CD4-positive, alpha-beta T cell (primary cell): ENCODE data around the gene DUSP2. TPM values are rescaled to one million over a fixed set of nuclear protein-coding genes. Genes with fewer than 3 reads are reported as not detected.
"Not testable (repeated sequence)": the region's sequence is repeated elsewhere in the genome, so short reads cannot be mapped to it uniquely, and the experiment has no call there.

Experiments used
- ATAC-seq: fragments of 200-7000 bp; cut with Tn5 transposase; one replicate; pipeline ENCODE4 v1.10.0; 2022; ENCODE audit warnings: mild to moderate bottlenecking; ENCODE audit not compliant: poor library complexity
- CTCF ChIA-PET: fragments of 350-600 bp; sonication (Branson Sonifier 250); formaldehyde crosslinking; loops from one replicate; lab custom pipeline; 2021; ENCODE audit warnings: antibody characterized with exemption, inconsistent platforms; lab: Charles Lee
- POLR2A ChIA-PET: fragments of 350-600 bp; sonication (Branson Sonifier 250); formaldehyde crosslinking; loops from one replicate; lab custom pipeline; 2021; ENCODE audit warnings: antibody characterized with exemption, inconsistent platforms; lab: Charles Lee
- DNase-seq, 14 experiments: peaks; one replicate each; pipeline ENCODE4 v3.0.0-alpha.2; 2013 to 2020; ENCODE audit warnings: mixed read lengths in 2 of 14
- H3K27ac ChIP-seq, 2 donors: one replicate each; pipeline versions ENCODE4 v1.5.1 to v1.7.0; 2013; ENCODE audit warnings: low read length in 2 of 2, low read depth in 1 of 2, mild to moderate bottlenecking in 1 of 2
- H3K27me3 ChIP-seq, 2 experiments: 1 replicate in 1 of 2; 2 replicates in 1 of 2; pipeline versions ENCODE4 v1.6.1 to v1.7.0; 2013; ENCODE audit warnings: low read length in 2 of 2, control low read depth in 1 of 2, mild to moderate bottlenecking in 1 of 2, moderate library complexity in 1 of 2; ENCODE audit not compliant: insufficient read depth in 2 of 2, control insufficient read depth in 1 of 2
- H3K36me3 ChIP-seq: one replicate; pipeline ENCODE4 v1.6.1; 2013; ENCODE audit warnings: low read length, control low read depth; ENCODE audit not compliant: insufficient read depth
- H3K4me1 ChIP-seq: one replicate; pipeline ENCODE4 v1.6.1; 2013; ENCODE audit warnings: low read length, control low read depth; ENCODE audit not compliant: insufficient read depth
- H3K4me3 ChIP-seq: one replicate; pipeline ENCODE4 v1.5.1; 2013; ENCODE audit warnings: mild to moderate bottlenecking, low read length, moderate library complexity
- H3K9me3 ChIP-seq, 2 experiments: 1 replicate in 1 of 2; 2 replicates in 1 of 2; pipeline versions ENCODE4 v1.6.1 to v1.7.0; 2013; ENCODE audit warnings: low read length in 2 of 2, mild to moderate bottlenecking in 2 of 2, control low read depth in 1 of 2, moderate library complexity in 1 of 2; ENCODE audit not compliant: control insufficient read depth in 1 of 2, insufficient read depth in 1 of 2
- H3K27ac Mint-ChIP-seq: one replicate; pipeline ENCODE4 v1.8.0; 2020; ENCODE audit warnings: mixed read lengths
- H3K27me3 Mint-ChIP-seq: one replicate; pipeline ENCODE4 v1.8.0; 2021; ENCODE audit warnings: mixed read lengths
- H3K36me3 Mint-ChIP-seq: one replicate; pipeline ENCODE4 v1.8.0; 2021; ENCODE audit warnings: low read depth, mixed read lengths
- H3K4me1 Mint-ChIP-seq: one replicate; pipeline ENCODE4 v1.8.0; 2021; ENCODE audit warnings: low read depth, mixed read lengths
- H3K4me3 Mint-ChIP-seq: one replicate; pipeline ENCODE4 v1.8.0; 2020; ENCODE audit warnings: mild to moderate bottlenecking, mixed read lengths
- H3K9me3 Mint-ChIP-seq: one replicate; pipeline ENCODE4 v1.8.0; 2020; ENCODE audit warnings: mixed read lengths
- CTCF ChIP-seq: fragments of 200-600 bp; IDR thresholded peaks from one replicate; pipeline ENCODE4 v1.8.0; 2022; ENCODE audit warnings: antibody characterized with exemption, mild to moderate bottlenecking
- intact Hi-C, 2 experiments: fragments of 100-400 bp; cut with DNase I in 1 of 2; cut with micrococcal nuclease in 1 of 2; formaldehyde crosslinking; loops; one replicate each; pipeline versions ENCODE4 v1.15.1 to v1.9.0; 2023 to 2025; cut with DNase I, micrococcal nuclease
- total RNA-seq, 174 experiments: library from RNA in 2 of 174; stranded (reverse) in 2 of 174; gene quantifications; one replicate each; pipeline ENCODE4 v1.2.3 and lab custom pipeline; 2021 to 2026

DUSP2 gene
- total RNA-seq, 2 experiments from 2014 or later: 728 to 730 TPM

DNA sequence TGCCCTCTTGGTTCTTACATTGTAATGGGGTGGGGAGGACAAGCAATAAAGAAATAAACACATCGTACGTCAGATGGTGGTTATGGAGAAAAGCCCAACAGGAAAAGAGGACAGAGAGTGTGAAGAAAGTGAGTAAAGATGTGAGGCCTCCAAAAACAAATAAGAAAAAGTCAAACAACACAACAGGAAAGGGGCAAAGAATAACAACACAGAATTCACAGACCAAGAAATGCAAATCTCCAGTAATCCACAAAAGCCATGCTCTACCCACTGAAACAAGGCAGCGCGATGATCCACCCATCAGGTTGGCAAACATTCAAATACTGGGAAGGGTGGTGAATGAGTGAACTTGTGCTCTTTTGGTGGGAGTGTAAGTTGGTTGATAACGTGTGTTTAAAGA, 16.7 kb upstream of the DUSP2 start:
- ChIA-PET POLR2A (interaction anchor here (0.6 to 4.1 kb wide), 2 partner anchors 16 to 404 kb away, joined by 3 to 64 read pairs; partner anchors contain the start of gene DUSP2), CTCF (interaction anchor here (0.7 to 1.9 kb wide), 2 partner anchors 45 to 170 kb away, joined by 4 to 7 read pairs; partner anchors contain the start of gene ANKRD36C)
- Mint-ChIP-seq H3K27me3 (no peaks in the 10 kb centered on the region), H3K4me3 (peak overlapping the region; percentile 39), H3K36me3 (no peaks in the 10 kb centered on the region), H3K27ac (peak overlapping the region; percentile 80), H3K9me3 (peaks cover 6% of the 10 kb centered on the region), H3K4me1 (peaks cover 70% of the 10 kb centered on the region)
- intact Hi-C loops: no loop called here
- Histone ChIP-seq H3K36me3 (no peaks in the 10 kb centered on the region), H3K9me3 (peaks cover 0 to 8% of the 10 kb centered on the region in 2 experiments), H3K4me3 (no peak overlapping the region), H3K27me3 (no peaks in the 10 kb centered on the region), H3K27ac (peak overlapping the region in 1 of 2 donors; percentile 52), H3K4me1 (peaks cover 76% of the 10 kb centered on the region)
- ATAC-seq (no peak), DNase-seq (peak in 1 of 14 experiments; percentile 74)
- TF ChIP-seq CTCF: no peak

DNA sequence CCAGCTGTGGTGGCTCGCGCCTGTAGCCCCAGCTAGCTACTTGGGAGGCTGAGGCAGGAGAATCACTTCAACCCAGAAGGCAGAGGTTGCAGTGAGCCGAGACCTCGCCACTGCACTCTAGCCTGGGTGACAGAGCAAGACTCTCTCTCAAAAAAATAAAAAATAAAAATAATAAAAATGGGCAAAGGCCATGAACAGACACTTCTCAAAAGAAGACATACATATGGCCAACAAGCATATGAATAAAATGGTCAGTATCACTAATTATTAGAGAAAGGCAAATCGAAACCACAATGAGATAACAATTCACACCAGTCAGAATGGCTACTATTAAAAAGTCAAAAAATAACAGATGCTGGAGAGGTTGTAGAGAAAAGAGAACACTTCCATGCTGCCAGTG, 15.1 kb upstream of the DUSP2 start:
- H3K9me3 Mint-ChIP-seq, ATAC-seq, H3K36me3 Mint-ChIP-seq, H3K27me3 ChIP-seq, H3K4me3 Mint-ChIP-seq, H3K27me3 Mint-ChIP-seq, H3K9me3 ChIP-seq, DNase-seq, H3K27ac ChIP-seq, H3K36me3 ChIP-seq, H3K4me3 ChIP-seq, intact Hi-C loops: not testable (repeated sequence)
- peaks cover 85% of the 10 kb centered on the region for H3K4me1 ChIP-seq
- POLR2A ChIA-PET: interaction anchor here (1.5 to 4.2 kb wide), 2 partner anchors 14 kb away, joined by 6 to 66 read pairs; partner anchors contain the start of gene DUSP2
- H3K4me1 Mint-ChIP-seq: peaks cover 84% of the 10 kb centered on the region
- peak overlapping the region; percentile 65 for H3K27ac Mint-ChIP-seq
- CTCF ChIA-PET: interaction anchor here (1.4 to 2.4 kb wide), 2 partner anchors 14 to 43 kb away, joined by 4 to 11 read pairs; no protein-coding TSS in a partner anchor

- H3K27me3 ChIP-seq: no peaks in the 10 kb centered on the region
- no peak for TF ChIP-seq CTCF
- H3K27ac ChIP-seq: no peak overlapping the region
- peak; percentile 33 for ATAC-seq
- Mint-ChIP-seq H3K4me1 (peaks cover 79% of the 10 kb centered on the region), H3K4me3 (peak overlapping the region; percentile 18), H3K27me3 (no peaks in the 10 kb centered on the region), H3K9me3 (peaks cover 6% of the 10 kb centered on the region), H3K36me3 (no peaks in the 10 kb centered on the region), H3K27ac (peak overlapping the region; percentile 72)
- H3K9me3 ChIP-seq: peaks cover 0 to 8% of the 10 kb centered on the region in 2 experiments
- H3K4me1 ChIP-seq: peaks cover 74% of the 10 kb centered on the region
- ChIA-PET CTCF (interaction anchor here (0.6 to 2.4 kb wide), 6 partner anchors 12 to 42 kb away, joined by 3 to 11 read pairs (median 4); no protein-coding TSS in a partner anchor), POLR2A (interaction anchor here (0.9 to 4.2 kb wide), 3 partner anchors 13 to 49 kb away, joined by 3 to 66 read pairs (median 6); partner anchors contain the start of gene DUSP2)
- intact Hi-C loops: loop anchor here in 1 of 2 experiments (2.0 kb wide), 1 partner anchor 16 kb away; no protein-coding TSS in a partner anchor
- no peaks in the 10 kb centered on the region for H3K36me3 ChIP-seq
- H3K4me3 ChIP-seq: no peak overlapping the region
- DNase-seq: peak in 6 of 14 experiments; percentile 45 to 67 (median 56)
These were observed 14.0 kb upstream of the DUSP2 start for GRCh38 chr2:96159084-96159830.
